HG02885 (cell line): ENCODE data around the gene CDKAL1.

ENCODE experiments used
- ATAC-seq: cut with Tn5 transposase; IDR thresholded peaks from one replicate; pipeline ENCODE4 v1.9.1; 2021; ENCODE audit warnings: mild to moderate bottlenecking; ENCODE audit not compliant: unreplicated experiment, poor library complexity

The CDKAL1 gene

DNA sequence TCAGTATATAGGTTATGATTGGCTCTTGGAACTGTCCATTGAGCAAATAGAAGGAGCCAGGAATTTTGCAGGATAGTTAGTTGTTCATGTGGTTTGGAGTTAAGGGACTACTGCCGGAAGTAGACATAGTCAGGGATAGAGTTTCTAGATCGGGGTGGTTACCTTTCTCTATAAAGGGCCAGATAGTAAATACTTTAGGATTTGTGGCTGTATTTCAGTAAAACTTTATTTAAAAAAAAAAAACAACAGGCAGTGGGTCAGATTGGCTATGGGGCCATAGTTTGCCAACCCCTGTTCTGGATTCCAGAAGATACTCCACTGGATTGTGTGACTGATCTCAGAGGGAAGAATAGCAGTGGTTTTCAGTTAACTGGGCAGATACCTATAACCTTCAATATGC, 570.0 kb downstream of the CDKAL1 start:
- no peak for ATAC-seq

DNA sequence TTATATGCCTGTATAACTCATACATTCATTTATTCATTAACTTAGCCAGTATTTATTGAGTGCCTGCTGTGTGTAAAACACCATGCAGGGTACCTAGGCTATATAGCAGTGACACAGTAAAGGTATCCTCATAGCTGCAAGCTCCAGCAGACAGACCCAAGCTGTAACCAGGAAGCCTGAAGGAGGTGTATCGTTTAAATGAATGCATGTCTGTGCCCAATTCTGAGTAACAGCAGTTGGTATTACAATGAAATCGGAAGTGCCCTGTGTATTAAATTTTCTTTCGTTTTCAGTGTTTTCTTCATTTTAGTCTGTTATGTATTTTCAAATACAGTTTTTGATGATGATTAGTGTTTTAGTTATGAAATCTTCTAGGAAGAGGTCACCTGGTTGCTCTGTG, 573.5 kb downstream of the CDKAL1 start:
- ATAC-seq = no peak

DNA sequence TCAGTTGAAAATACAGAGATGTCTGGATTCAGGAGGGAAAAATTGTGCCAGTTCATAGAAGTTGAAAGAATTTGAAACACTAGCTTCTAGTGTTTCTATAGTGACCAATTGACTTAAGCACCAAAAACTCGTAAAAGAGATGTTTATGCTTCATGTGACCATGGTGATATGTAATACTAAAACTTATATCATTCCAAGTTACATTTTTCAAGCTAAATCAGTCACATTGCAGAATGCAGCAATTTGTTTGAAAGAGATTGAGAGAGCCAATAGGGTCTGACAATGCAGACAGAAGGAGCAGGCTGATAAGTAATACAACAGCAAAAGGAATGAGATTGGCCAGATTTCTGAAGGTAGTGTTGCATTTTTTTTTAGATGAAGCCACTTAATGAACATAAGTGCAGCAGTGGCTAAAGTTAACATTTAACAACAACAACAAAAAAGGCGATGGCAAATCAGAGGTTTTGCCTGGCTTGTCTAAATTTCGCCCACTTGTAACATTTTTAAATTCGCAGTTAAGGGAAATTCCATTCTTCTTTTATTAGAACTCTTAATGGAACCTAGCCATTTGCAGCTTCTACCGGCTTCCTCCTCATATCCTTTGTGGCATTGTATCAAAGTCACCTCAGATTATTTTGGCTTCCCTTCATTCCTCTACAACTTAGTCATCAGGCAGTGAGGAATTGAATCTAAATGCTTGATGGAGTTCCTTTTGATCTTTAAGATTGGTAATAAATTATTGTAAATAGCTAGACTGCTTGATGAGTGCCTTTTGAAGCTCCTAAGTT, 575.3 kb downstream of the CDKAL1 start:
- ATAC-seq = no peak

DNA sequence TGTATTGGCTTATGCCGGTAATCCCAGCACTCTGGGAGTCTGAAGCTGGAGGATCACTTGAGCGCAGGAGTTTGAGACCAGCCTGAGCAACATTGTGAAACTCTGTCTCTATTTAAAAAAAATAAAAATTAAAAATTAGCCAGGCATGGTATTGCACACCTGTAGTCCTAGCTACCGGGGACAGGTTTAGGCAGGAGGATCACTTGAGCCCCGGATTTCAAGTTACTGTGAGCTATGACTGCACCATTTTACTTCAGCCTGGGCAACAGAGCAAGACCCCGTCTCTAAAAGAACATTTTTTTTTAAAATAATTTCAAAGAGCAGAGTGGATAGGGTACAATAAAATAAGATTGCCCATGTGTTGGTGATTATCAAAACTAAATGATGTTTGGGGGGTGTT, 576.4 kb downstream of the CDKAL1 start:
- no peak for ATAC-seq

DNA sequence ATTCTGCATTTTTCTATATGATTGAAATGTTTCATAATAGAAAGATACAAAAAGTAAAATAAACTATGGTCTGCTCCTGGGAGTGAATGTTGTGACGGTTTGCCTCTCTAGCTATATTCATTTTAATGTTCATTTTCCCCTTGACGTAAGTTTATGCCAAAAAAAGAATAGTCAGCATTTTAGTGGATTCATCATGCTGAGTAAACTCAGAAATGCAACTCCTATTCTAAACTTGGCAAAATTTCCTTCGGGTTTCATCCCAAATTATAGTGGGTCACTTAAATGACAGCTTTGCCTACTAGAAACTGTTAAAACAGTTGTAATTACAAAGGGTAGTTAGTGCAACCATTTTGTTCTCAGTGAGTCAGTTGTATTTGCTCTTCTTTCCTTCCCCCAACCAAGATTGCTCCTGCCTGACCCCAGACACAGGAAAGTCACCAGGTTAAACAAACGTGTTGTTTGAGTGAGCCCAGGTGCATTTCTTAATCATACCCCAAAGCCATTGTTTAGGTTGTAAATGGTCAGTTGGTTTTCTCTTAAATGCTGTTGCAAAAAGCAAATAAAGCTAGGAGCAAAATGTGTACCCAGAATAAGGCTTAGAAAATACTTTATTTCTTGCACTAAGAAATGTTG, 577.0 kb downstream of the CDKAL1 start:
- no peak for ATAC-seq

DNA sequence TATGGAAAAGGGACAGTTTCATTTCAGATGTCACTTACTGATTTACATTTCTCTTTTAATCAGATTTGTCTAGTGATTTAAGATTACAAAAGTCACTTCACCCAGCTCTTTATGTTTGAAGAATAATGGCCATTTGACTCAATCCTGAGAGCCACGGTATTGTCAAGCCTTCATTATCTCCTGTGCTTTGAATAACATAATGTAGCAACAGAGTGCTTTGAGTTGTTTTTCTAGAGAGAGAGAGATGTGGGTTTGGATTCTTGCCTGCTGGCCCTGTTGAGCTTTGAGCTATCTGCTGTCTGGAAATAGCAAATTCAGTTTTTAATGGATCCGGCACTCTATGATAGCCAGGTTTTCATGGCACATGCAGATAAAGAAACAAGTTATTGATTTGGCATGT, 580.9 kb downstream of the CDKAL1 start:
- ATAC-seq = no peak

DNA sequence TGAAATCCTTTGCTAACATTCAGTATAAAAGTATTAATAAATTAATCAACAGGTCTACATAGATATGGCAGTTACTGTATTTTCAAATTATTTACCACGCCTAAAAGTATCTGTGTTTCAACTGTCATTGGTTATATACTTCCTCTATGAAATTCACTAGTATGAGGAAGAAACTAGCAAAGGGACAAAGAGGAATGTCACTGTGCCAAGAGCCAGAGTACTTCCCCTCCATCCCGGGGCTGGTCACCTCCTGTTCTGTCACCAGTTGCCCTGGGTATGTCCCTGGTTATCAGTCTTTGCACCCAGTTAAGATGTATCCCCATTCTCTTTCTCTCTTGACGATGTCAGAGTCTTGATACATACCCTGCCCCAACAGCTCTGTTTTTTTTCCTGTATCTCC, 582.5 kb downstream of the CDKAL1 start:
- ATAC-seq = no peak

DNA sequence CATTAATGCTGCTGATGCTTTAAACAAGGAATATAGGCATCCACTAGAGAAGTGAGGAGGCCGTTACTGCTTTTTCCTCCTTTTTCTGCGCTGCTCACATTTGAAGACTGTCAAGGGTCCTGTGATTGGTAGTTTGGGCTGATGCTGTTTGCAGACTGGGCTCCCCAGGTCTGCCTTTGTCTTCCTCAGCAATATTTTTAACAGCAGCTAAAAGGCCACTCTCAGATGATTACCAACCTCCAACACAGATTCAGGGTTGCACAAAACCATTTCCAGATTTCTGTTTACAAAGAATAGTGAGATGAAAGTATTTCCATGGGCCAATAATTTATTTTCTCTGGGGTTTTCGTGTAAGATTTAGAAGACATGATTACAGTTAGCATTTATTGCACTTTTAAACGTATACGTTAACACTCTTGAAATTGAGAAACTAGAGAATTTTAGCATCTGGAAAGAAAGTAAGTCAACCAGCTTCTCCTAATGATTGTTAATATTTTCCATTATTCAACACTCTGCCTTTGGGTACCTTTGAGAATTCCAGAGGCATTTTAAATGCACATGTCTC, 584.0 kb downstream of the CDKAL1 start:
- ATAC-seq = no peak

- ATAC-seq = no peak
Observed at GRCh38 chr6:21121636-21122136, 587.4 kb downstream of the CDKAL1 start.

DNA sequence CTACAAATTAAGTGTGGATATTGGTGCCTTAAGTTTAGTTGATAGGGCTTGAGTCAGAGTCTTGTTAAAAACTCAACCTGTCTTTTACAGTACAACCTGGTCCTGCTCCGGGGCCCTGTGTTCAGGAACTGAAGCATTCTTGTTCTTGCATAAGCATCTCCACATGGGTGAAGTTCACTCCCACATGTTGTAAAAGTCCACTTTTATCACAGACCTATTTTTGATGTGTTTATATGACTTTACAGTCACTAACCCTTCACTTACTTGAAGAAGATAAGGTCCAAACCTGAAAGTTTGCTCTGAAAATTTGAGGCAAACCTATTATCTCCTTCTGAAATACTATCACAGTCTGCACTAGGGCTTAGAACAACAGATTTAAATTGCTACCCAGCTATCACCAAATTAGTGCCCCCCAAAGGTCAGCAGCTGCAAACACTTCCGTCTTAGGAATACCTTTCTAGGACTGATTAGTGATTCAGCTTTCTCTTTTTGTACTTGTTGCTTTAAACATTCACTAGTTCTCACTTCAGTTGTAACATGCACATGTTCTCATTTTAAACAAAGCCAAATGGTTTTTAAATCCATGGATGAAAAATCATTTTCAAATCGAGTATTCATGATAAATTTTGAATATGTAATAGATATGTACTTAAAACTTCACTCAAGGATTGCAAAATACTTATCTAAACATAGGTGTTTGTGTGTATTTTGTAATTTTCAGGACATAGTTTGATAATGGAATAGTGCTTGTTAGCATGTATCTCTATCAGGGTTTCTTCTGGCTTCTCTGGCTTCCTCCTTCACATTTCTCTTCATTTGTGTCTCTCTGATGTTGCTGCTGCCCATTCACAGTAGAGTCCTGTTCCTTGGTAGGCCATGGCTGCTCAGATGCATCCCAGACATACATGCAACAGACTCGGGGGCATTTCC, 589.5 kb downstream of the CDKAL1 start:
- no peak for ATAC-seq

DNA sequence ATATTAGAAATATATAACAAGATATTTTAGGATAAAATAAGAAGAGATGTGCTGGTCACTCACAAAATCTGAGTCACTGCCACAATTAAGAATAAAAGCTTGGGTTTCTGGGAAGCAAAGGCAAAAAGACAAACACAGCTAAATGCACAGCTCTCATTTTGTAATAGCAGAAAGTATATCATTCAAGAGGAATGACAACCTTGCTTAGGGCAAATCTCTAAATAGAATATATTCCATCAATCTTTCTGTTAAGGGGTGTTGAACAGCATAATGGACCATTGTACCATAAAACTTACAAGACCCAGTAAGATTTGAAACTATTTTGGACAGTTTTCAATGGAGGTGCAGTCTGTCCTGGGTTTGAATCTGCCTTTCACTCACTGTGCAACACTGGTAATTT, 594.3 kb downstream of the CDKAL1 start:
- no peak for ATAC-seq

DNA sequence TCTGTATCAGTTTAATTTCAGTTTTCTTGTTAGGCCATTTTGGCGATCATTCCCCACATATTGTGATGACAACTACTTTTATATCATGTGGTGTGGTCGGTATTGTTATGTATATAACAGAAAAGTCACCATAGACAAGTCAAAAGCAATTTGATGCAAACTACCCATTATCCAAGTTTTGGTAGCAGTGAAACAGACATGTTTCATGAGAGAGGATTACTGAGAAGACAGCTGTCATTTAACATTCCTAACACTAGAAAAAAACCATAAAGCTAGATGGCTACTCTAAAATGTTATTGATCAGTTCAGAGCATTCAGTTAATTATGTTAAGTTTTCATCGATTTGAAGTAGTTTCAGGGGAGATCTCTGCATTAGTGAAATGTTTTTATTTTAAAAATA, 597.1 kb downstream of the CDKAL1 start:
- ATAC-seq = no peak

DNA sequence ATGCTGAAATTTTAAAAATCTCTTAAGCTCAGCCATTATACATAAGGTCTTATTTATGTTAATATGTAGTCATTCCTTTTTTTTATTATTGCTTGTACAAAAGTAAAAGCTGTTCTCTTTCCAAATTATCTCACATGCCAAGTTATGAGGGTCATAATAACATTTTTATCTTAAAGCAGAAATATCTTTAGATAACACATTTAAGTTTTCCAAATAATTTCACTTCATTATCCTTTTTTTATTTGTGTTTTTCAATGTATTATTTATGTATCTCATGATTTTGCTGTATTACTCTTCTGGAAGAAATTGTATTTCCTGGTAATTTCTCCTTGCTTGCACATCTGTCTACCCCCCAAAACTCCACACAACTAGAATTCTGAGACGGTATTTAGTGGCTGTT, 598.2 kb downstream of the CDKAL1 start:
- no peak for ATAC-seq

DNA sequence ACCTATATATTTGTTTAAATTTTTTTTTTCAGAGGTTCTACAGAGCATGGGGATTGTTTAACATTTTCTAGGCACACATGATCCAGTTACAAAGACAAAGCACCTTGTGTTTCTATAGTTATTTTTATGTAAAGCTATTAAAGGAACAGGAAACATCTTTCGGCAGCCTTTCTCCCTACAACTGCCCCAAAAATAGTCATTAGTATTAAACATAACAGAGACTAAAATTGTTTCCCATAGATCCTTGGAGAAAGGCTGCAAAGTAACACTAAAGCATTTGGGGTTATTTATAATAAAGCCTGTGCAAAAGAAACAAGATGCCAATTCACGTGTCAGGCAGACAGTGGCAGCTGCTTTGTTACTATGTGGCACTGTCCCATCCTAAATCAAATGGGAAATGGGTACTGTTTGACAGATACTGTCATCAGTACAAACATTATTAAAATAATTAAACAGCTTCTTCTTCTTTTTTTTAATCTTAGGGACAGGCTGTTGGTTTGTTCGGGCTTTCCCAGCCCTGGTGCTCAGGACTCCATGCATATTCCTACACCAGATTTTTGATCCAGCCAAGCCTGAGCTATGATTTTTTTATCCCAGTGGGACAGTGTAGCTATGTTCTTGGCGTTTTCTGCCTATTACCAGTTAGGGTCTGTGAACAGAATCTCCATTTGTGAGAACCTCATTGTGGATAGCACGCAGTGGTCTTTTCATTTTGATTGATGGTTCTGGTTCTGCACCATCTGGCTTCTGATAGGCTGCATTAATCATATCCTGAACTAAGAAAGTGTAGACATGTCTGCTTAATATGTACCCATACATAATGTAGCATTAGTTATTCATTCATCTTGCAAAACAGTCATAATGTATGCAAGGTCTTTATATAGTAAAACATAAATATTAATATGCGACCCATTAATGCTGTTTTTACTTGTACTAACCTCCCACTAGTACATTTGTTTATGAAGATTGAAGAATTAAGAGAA, 598.9 kb downstream of the CDKAL1 start:
- ATAC-seq = no peak

DNA sequence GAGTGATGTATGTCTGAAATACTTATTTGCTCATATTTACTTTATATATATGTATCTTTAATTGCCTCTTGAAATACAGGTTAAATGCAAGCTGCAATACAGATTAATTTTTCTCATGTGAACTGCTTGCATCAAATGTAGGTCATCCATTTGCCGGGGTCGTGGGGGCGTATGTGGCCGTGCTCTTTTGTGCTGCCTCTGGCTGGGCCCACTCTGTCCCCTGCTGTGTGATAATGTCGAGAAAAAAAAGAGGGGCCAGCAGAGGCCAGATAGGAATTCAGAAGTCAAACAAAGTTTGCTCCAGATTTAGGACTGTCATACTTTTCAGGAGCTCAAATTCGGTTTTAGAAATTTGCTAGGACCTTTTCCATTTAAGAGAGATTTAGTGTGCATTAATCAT, 599.6 kb downstream of the CDKAL1 start:
- ATAC-seq = no peak

GRCh38 chr6:21134356-21134755, 600.1 kb downstream of the CDKAL1 start:
- ATAC-seq = no peak

DNA sequence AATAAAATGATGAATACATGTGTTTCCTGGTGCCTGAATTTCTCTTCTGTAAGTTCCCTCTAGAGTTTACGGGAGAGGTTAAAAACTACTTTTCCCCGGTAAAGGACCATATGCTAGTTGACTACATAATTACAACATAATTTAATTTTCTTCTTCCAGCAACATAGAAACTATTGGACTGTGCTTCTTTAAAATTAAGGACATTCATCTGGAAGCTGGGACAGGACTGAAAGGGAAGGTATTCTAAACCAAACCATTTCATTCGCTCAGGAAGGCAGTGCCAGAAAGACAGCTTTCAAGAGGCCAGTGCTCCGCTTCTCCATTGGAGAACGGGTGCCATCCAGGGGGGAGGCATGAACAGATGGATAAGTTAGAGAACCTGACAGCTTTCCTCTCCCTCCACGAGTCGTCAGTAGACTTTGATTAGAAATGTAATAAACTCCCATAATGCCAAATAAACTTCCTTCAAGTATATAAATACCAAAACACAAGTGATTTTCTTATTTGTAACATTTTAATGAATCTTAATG, 601.3 kb downstream of the CDKAL1 start:
- no peak for ATAC-seq

- ATAC-seq = no peak
Observed at GRCh38 chr6:21137700-21138335, 603.6 kb downstream of the CDKAL1 start.
